Osteocyte (in vitro differentiated cells): ENCODE results near the gene CAPG. TPM values are rescaled to one million over a fixed set of nuclear protein-coding genes. Genes with fewer than 3 reads are reported as not detected.
A peak's percentile ranks its signal among the peaks of the same experiment; 100 is the strongest.

ENCODE experiments used
- DNase-seq: peaks from one replicate; pipeline ENCODE4 v3.0.0; 2021; ENCODE audit warnings: mixed read lengths; ENCODE audit not compliant: unreplicated experiment; ENCODE audit errors: extremely low spot score
- H3K27ac Mint-ChIP-seq: one replicate; pipeline ENCODE4 v1.8.0; 2021; ENCODE audit warnings: mild to moderate bottlenecking, mixed read lengths; ENCODE audit not compliant: unreplicated experiment
- H3K27me3 Mint-ChIP-seq: one replicate; pipeline ENCODE4 v1.8.0; 2021; ENCODE audit warnings: mixed read lengths; ENCODE audit not compliant: unreplicated experiment
- H3K36me3 Mint-ChIP-seq: one replicate; pipeline ENCODE4 v1.8.0; 2021; ENCODE audit warnings: mixed read lengths; ENCODE audit not compliant: unreplicated experiment
- H3K4me1 Mint-ChIP-seq: one replicate; pipeline ENCODE4 v1.8.0; 2021; ENCODE audit warnings: mixed read lengths; ENCODE audit not compliant: unreplicated experiment
- H3K4me3 Mint-ChIP-seq: one replicate; pipeline ENCODE4 v1.8.0; 2021; ENCODE audit warnings: mild to moderate bottlenecking, moderate library complexity, mixed read lengths; ENCODE audit not compliant: unreplicated experiment
- H3K9me3 Mint-ChIP-seq: one replicate; pipeline ENCODE4 v1.8.0; 2021; ENCODE audit warnings: mixed read lengths; ENCODE audit not compliant: unreplicated experiment
- total RNA-seq: library from RNA; stranded (reverse); gene quantifications from 2 replicates; pipeline ENCODE4 v1.2.1, GENCODE V29; 2021
- TF ChIP-seq, protein P1 (sequence below): fragments of 200-600 bp; sonication (generic); IDR thresholded peaks from 2 replicates; pipeline ENCODE4 v1.5.0; 2021; ENCODE audit warnings: antibody characterized with exemption, mild to moderate bottlenecking, moderate library complexity

The CAPG gene
- total RNA-seq, 1 donor from 2014 or later: 32.8 TPM

DNA sequence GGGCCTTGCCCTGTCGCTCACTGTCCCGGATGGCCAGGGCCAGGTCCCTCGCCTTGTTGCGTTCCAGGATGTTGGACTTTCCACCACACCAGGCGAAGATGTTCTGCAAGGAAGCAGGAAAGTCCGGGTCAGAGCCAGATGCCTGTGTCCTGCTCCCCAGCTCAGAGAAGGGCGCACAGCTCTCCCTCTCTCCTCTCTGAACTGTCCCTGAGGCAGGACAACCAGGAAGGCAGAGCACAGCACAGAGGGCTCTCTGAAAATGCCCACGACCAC is 11.0 kb downstream of the CAPG start:
- no peak overlapping the region for H3K27ac Mint-ChIP-seq
- no peak overlapping the region for H3K4me3 Mint-ChIP-seq
- H3K4me1 Mint-ChIP-seq: peaks cover 5% of the 10 kb centered on the region
- H3K9me3 Mint-ChIP-seq: no peaks in the 10 kb centered on the region
- no peak for DNase-seq
- H3K27me3 Mint-ChIP-seq: no peaks in the 10 kb centered on the region
- TF ChIP-seq, protein P1, sequence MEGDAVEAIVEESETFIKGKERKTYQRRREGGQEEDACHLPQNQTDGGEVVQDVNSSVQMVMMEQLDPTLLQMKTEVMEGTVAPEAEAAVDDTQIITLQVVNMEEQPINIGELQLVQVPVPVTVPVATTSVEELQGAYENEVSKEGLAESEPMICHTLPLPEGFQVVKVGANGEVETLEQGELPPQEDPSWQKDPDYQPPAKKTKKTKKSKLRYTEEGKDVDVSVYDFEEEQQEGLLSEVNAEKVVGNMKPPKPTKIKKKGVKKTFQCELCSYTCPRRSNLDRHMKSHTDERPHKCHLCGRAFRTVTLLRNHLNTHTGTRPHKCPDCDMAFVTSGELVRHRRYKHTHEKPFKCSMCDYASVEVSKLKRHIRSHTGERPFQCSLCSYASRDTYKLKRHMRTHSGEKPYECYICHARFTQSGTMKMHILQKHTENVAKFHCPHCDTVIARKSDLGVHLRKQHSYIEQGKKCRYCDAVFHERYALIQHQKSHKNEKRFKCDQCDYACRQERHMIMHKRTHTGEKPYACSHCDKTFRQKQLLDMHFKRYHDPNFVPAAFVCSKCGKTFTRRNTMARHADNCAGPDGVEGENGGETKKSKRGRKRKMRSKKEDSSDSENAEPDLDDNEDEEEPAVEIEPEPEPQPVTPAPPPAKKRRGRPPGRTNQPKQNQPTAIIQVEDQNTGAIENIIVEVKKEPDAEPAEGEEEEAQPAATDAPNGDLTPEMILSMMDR: no peak
- peaks cover 4% of the 10 kb centered on the region for H3K36me3 Mint-ChIP-seq

DNA sequence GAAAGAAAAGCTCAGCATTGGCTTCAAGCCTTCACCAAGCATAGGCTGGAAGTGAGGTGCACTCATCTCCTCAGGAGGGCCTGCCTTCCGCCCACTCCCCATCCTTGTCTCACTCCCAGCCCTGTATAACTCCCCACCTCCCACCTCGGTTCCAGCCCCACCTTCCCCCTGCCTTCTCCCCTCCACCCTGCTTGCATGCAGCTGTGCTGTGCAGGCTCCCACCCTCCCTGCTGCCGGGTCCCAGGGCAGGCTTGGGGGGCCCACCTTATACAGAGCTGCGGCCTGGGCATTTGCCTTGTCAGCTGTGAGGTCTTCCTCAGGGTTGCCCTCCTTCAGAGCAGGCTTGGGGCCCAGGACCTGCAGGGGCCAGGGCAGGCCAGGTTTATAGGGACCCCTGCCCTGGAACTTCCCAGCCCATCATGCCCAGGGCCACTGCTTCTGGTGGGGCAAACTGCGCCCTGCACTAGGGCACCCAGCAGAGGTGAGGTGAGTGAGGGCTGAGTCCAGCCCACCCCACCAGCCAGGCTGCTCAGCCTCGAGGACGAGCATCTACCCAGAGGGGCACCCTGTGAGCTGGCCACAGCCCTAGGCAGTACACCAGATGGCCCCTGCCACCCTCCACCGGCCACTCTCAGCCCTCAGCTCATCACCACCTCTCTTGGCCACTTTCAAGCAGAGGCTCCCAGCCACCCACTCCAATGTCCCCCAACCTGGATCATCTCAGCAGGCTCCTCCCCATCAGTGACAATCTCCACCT is 11.6 kb downstream of the CAPG start:
- H3K27ac Mint-ChIP-seq: no peak overlapping the region
- no peaks in the 10 kb centered on the region for H3K9me3 Mint-ChIP-seq
- H3K4me3 Mint-ChIP-seq: no peak overlapping the region
- H3K4me1 Mint-ChIP-seq: peaks cover 5% of the 10 kb centered on the region
- TF ChIP-seq, protein P1: no peak
- no peaks in the 10 kb centered on the region for H3K27me3 Mint-ChIP-seq
- peaks cover 4% of the 10 kb centered on the region for H3K36me3 Mint-ChIP-seq
- no peak for DNase-seq

DNA sequence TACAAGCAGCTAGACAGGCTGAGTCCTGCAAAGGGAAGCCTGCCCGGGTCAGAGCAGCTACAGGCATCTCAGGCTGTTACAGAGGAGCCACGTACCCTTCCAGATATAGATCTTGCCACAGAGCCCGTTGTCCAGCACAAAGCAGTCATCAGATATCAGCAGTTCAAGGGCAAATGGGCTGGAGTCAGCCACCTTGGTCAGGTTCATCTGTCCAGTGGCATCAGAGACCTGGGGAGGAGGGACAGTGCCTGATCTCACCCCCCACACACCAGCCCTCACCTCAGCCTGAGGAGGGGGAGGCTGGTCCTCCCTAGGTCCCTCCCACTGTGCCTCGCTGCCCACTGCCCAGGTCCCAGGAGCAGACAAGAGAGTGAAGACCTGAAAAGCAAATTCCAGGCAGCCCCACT is 12.2 kb downstream of the CAPG start:
- Mint-ChIP-seq H3K36me3 (peaks cover 2% of the 10 kb centered on the region), H3K27me3 (no peaks in the 10 kb centered on the region), H3K27ac (no peak overlapping the region), H3K4me3 (no peak overlapping the region), H3K4me1 (peaks cover 5% of the 10 kb centered on the region), H3K9me3 (no peaks in the 10 kb centered on the region)
- no peak for DNase-seq
- TF ChIP-seq, protein P1: no peak

DNA sequence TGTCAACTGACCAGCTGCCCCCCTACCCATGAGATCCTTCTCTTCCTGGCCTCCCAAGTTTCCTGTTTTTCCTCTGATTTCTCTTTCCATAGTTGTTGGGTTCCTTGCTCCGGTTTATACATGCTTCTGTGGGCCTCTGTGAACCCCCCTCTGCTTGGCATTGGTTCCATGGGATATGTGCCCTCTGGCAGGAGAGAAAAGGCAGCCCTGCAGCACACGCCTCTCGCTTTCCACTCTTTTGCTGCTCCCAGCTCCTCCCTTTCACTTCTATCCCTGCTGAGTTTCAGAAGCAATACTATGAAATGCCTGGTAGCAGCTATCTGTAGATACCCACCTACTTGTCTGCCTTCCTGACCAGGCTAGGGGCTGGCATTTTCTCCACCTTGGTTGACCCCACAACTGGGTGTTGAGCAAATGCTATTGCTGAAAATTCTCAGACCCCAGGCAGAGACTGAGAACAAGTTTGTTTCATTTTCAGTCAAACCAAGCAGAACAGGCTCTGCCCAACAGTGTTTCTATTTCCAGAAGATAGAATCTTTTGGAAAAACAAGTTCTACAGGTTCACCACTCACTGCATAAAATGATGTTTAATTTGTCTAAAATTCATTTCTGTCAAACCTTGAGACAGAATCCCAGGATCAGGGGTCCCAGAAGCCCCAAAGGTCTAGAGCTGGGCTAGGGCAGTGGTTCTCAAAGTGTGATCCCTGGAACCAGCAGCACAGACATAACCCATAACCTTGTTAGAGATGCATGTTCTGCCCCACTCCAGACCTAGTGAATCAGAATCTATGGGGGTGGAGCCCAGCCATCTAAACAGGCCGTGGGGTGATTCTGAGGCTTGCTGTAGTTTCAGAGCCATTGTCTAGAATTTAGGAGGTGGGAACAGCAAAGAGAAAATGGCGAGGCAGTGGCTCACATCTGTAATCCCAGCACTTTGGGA is 13.4 kb downstream of the CAPG start:
- H3K27ac Mint-ChIP-seq: peak overlapping the region; percentile 52
- no peaks in the 10 kb centered on the region for H3K27me3 Mint-ChIP-seq
- TF ChIP-seq, protein P1: no peak
- DNase-seq: no peak
- H3K9me3 Mint-ChIP-seq: no peaks in the 10 kb centered on the region
- H3K36me3 Mint-ChIP-seq: no peaks in the 10 kb centered on the region
- no peak overlapping the region for H3K4me3 Mint-ChIP-seq
- H3K4me1 Mint-ChIP-seq: peaks cover 5% of the 10 kb centered on the region

DNA sequence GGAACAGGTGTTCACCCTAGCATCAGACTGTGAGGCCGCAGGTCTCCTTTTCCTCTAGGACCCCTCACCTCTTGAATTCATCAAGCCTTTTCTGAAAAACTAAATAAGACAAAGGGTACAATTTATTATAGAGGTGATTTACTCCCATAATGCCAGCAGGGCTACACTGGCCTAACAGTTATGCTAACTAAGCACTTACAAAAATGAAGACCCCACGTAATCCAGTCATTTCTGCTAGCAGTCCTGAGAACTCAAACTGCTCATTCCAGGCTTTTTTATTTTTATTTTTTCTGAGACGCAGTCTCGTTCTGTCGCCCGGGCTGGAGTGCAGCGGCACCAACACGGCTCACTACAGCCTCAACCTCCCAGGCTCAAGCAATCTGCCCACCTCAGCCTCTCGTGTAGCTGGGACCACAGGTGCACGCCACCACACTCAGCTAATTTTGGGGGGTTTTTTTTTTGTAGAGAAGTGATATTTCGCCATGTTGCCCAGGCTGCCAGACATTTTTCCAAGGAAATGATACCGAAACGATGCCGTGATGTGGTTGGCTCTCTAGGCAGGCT is 14.2 kb downstream of the CAPG start:
- Mint-ChIP-seq H3K4me3 (no peak overlapping the region), H3K27ac (no peak overlapping the region), H3K27me3 (no peaks in the 10 kb centered on the region), H3K36me3 (no peaks in the 10 kb centered on the region), H3K9me3 (no peaks in the 10 kb centered on the region), H3K4me1 (peaks cover 5% of the 10 kb centered on the region)
- TF ChIP-seq, protein P1: no peak
- DNase-seq: no peak
